Caki2 (cell line): ENCODE results near the gene RABGAP1L. TPM values are rescaled to one million over a fixed set of nuclear protein-coding genes. Genes with fewer than 3 reads are reported as not detected.
"Not testable (repeated sequence)": the region's sequence is repeated elsewhere in the genome, so short reads cannot be mapped to it uniquely, and the experiment has no call there.

Experiments used
- DNase-seq: peaks from one replicate; pipeline ENCODE4 v3.0.0-alpha.2; 2015; ENCODE audit warnings: low read depth
- in situ Hi-C: cut with HindIII; loops from 2 replicates; pipeline ENCODE4 v1.10.0; 2016; ENCODE audit warnings: low sequenced_read_pairs, low pct_unique_long_range_greater_than_20kb, mixed read lengths
- total RNA-seq: library from RNA; depleted of rRNA; stranded (reverse); fragments of >200 nt; shearing (Covaris generic); gene quantifications from 2 replicates; pipeline ENCODE4 v1.2.3, GENCODE V29; 2014; ENCODE audit warnings: low replicate concordance

RABGAP1L gene
- total RNA-seq, 1 experiment from 2014 or later, result 6.8 TPM

DNA sequence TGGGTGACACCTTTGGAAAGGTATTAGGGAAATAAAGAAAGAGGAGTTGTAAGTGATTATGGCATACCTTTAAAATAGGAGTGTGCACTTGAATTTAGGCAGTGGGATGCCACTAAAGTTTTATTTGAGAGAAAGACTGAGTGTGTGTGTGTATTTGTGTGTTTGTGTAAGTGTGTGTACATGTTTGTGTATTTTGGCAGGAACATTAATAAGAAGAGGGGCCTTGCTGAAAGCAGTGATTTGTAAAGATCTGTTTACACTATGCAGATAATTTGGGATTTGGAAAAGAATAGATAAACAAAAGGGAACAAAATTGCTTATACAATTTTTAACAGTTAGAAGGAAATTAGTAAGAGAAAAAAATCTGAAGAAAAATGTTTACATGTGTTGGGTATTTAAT lies 409.2 kb downstream of the RABGAP1L start:
- in situ Hi-C loops, result no loop called here
- DNase-seq, result no peak

DNA sequence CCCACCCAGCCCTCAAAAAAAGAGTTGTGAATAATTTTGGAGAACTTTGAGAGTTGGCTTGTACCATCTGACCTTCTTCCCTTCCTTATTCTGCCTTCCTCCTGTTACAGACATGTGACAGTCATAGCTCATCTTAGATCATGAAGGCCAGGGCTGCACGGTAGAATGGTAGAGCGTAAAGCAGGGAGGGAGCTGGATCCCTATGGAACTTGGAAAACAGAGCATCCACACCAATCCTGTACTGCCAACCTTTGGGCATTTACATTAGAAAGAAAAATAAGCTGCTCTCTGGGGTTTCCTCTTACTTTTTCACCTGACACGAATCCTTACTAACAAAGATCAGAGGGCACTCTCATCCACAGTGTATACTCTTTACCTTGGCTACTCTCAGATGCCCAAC lies 409.9 kb downstream of the RABGAP1L start:
- no peak for DNase-seq
- in situ Hi-C loops, result no loop called here

DNA sequence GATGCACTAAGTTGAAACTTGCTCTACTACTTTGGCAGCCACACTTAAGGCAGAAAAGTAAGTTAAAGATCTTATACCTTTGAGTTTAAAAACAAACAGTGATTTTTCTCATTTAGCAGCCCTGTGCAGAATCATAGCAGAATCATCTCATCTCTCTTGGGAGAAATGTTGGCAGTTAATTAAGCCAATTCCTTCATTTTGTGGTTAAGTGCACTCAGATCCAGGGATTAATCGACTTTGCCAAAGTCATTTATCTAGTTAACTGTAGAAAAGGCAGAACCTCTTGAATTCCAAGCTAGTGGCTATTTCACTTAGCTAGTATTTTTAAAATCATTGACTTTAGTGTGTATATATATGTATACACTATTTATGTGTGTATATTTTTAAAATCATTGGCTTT lies 413.5 kb downstream of the RABGAP1L start:
- in situ Hi-C loops, result no loop called here
- DNase-seq, result no peak

DNA sequence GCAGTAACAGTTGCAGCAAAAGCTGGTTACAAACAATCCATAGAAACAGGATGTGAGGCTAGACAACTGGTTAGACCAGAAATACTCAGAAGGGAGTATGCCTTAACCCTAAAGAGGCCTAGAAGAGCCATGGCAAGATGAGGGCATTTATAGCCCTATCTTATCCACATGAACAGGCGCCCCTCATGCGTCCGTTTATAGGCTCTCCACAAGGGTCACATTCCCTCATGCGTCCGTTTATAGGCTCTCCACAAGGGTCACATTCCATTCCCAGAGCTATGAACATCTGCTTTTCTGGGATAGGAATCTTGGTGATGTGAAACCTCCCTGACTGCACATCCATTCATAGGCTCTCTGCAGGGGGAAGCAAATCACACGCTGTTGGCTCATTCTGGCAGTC lies 416.8 kb downstream of the RABGAP1L start:
- DNase-seq, in situ Hi-C loops: not testable (repeated sequence)

DNA sequence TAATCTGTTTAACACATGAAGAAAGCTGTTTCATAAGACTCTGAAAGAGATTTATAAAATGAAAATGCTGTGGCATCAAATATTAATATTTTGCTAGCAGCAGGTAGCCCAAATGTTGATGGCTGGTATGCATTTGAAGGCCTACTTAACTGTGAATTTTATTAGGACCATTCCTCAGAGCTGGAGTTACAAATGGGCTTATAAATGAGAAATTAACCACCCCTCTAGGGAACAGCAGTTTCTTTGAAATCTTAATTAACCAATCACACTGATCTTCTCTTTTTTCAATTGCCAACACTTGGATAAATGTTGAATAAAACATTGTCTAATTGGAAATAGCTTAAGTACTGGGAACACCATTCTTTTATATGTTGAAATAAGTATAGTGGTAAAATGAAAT lies 418.4 kb downstream of the RABGAP1L start:
- in situ Hi-C loops, result no loop called here
- no peak for DNase-seq

DNA sequence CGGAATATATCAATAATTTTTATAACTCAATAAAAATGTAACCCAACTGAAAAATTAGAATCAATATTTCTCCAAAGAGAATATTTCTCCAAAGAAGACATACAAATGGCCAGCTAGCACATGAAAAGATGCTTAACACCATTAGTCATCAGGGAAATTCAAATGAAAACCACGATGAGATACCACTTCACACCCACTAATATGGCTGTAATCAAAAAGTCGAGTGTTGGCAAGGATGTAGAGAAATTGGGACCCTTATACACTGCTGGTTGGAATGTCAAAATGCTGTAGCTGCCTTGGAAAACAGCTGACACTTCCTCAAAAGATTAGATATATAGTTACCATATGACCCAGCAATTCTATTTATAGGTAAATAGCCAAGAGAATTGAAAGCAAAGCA lies 421.5 kb downstream of the RABGAP1L start:
- in situ Hi-C loops, result no loop called here
- DNase-seq, result no peak

DNA sequence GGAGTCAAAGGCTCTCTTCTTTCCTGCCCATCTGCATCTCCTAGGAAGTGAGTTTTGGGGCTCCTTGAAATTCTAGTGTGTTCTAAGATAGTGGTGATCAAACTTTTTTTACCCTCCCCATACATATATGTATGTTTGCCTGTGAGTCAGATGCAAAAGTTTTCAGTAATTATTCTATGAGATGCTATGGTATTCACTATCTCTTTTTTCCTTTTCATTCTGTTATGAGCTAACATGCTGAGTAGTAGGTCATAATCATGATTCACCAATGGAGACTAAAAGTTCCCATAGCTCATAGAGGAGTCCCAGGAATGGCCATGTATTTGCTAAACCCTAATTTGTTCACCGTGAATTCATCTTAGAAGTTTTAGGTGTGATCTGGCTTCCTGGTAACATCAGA lies 424.0 kb downstream of the RABGAP1L start:
- in situ Hi-C loops, result no loop called here
- DNase-seq, result no peak

DNA sequence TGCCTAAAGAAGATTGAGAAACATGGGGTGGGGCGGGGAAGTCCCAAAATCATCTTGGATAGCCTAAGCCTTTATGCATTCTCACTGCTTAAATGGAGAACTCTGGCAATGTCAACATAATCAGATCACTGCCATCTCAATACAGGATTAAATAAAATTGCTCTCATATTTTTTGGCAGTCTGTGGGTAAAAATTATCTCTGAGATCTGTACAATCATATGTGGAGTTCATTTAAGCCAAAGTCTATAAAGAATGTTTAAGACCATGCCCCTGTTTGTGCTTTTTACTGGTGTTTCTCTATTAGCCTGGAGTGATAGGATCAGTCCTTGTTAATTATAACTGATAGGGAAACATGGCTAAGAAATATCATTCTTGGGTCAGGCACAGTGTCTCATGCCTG lies 424.8 kb downstream of the RABGAP1L start:
- no peak for DNase-seq
- in situ Hi-C loops, result no loop called here

DNA sequence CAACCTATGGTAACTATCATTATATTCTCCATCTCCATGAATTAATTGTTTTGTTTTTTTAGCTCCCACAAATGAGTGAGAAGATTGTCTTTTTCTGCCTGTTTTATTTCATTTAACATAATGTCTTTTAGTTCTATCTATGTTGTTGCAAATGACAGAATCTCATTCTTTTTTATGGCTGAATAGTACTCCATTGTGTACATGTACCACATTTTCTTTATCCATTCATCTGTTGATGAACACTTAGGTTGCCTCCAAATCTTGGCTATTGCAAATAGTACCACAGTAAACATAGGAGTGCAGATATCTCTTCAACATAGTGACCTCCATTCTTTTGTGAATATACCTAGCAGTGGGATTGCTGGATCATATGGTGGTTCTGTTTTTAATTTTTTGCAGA lies 429.3 kb downstream of the RABGAP1L start:
- in situ Hi-C loops, DNase-seq: not testable (repeated sequence)

DNA sequence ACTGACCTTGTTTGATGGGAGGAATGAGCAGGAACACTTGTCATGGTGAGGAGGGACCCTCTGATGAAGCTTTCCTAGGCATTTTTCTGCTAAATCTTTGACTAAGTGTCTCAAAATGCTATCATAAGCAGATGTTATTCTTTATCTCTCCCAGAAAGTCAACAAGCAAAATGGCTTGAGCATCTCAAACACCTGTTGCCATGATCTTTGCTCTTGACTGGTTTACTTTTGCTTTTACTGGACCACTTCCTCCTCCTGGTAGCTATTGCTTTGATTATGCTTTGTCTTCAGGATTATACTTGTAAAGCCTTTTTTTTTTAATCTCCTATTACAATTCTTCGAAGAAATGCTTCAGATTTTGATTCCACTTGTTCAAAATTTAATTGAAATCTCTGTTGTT lies 445.9 kb downstream of the RABGAP1L start:
- no peak for DNase-seq
- in situ Hi-C loops, result no loop called here

DNA sequence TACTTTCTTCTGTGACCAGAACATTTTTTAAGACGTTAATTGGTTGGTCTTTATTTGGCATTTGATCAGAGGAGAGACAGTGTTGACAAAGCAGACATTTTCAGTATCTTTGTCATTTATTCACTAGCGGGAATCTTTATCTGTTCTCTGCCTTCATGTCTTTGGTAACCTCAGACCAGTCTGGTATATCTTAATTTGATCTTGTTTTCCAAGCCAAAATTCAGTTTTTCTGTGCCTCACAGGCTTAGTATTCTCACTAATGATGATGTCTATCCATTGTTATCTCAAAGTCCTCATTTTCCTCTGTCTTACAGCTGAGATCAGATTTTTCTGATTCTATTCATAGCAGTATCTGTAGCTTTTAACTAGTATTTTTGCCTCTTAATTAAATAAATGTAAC lies 447.2 kb downstream of the RABGAP1L start:
- in situ Hi-C loops, result no loop called here
- DNase-seq, result no peak

DNA sequence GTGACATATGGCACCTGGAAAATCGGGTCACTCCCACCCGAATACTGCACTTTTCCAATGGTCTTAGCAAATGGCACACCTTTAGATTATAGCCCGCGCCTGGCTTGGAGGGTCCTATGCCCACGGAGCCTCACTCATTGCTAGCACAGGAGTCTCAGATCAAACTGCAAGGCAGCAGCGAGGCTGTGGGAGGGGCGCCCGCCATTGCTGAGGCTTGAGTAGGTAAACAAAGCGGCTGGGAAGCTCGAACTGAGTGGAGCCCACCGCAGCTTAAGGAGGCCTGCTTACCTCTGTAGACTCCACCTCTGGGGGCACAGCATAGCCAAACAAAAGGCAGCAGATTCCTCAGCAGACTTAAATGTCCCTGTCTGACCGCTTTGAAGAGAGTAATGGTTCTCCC lies 458.6 kb downstream of the RABGAP1L start:
- in situ Hi-C loops, DNase-seq: not testable (repeated sequence)

DNA sequence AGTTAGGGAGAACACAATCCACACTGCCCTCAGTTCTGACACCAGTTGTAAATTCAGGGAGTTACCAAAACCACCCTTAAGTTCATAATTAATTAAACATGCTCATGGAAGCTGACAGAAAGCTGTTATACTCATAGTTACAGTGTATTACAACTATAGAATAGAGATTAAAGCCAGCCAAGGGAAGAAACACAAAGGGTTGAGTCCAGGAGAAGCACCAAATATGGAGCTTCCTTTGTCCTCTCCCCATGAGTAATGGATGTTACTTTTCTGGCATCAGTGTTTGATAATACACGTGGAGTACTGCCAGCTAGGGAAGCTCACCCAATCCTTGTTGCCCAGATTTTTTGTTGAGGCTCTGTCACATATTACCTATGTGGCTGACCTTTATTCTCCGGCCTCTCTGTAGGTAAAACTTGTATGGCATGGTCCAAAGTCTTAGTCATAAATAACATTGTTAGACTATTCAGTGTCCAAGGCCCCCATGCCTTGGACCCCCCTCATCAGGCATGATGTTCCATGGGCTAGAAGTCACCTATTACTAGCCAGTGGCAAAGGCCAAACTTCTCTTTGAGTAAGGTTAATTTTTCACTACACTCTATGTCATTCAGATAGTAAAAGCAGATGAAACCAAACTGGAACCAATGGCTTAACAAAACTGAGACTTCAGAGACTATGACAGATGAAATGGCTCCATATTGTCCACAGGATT lies 464.2 kb downstream of the RABGAP1L start:
- no peak for DNase-seq

DNA sequence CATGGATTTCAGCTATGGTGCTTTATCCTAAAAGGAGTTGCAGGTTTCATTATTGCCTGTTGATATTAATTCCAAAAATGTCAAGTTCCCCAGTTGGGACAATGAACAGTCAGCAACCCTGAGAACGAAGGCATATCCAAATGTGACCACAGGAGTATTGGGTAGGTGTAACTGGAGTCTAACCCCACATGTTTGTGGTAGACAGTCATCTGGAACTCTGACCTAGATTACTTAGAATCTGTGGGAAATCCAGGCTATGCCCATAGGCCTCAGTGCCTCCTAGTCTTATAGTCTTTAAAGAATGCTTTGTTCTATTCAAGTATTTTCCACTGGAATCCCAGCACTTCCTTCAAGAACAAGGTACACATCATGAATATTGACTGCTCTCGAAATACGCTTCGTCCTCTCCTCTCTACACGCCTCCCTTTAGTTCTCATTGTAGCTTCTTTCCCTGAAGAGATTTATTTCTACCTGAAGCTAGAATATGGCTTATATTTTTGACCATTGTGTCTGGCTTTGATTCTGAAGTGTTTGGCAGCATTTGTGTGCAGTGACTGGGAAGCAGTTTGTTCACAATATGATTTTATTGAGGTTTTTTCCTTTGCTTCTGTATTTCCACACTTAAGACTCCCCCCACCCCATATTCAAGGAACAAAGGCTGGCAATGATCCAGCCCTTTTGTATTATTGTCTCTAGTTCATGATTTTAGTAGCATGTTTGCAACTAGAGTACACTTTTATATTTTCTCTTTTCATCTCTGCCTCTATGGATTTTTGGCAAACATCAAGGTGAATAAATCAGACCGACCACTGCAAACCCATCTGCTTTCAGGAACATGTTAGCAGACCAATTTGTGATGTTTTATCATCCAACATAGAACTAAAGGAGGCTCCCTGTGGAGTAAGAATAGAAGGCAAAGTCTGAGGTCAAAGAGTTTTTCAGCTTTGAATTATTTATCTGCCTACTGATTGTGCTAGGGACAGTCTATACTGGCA lies 467.0 kb downstream of the RABGAP1L start:
- in situ Hi-C loops, result no loop called here
- no peak for DNase-seq

More for the DNA sequence above, 464.2 kb downstream of the RABGAP1L start:
- in situ Hi-C loops, result no loop called here

DNA sequence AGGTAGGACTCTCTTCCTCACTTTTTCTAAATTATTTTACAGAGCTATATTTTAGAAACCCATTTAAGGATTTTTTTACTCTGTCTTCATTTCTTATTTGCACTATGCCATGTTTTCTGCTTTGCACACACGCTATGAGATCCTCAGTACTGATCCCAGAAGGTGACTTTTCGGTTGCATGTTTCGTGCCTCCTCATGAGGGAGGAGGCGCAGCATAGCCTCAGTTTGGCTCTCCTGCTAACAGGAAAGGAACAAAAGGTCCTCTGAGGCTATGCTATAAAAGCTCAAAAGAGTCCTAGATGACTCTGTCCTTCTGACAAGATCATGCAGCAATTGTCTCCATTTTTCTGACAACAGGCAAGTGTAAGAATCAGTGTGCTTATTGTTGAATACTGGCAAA lies 478.2 kb downstream of the RABGAP1L start:
- no peak for DNase-seq
- in situ Hi-C loops, result no loop called here

DNA sequence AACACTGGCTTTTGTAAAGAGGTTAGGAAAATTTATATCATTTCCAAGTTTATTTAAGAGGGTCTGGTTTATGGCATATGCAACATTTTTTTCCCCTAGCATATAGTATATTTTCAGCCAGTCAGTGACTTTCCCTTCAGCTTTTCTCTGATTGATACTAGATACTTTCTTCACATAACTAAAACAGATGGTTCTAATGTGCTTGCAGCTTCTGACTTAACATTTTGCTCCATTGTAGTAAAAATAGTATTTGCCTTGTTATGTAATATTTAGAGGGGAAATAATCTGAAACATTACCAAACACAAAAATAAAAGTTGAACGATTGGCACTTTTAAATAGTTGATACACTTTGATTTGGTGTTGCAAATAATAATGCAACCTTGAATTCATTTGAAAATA lies 480.1 kb downstream of the RABGAP1L start:
- no peak for DNase-seq
- in situ Hi-C loops, result no loop called here

DNA sequence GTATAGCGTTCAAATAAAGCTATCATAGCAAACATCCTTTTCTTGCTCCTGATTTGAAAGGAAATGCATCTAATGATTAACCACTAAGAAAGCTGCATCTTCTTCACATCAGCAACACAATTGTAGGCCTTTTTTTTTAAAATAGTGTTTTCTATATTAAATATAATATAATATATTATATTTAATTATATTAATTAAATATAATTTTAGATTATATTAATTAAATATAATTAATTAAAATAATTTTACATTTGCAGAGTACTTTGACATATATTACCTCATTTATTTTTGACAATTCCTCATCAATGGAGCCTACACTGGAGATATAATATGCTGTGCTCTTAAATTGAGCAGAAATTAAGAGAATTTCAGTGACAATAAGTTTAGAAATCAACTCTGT lies 481.5 kb downstream of the RABGAP1L start:
- DNase-seq, result no peak
- in situ Hi-C loops, result no loop called here

DNA sequence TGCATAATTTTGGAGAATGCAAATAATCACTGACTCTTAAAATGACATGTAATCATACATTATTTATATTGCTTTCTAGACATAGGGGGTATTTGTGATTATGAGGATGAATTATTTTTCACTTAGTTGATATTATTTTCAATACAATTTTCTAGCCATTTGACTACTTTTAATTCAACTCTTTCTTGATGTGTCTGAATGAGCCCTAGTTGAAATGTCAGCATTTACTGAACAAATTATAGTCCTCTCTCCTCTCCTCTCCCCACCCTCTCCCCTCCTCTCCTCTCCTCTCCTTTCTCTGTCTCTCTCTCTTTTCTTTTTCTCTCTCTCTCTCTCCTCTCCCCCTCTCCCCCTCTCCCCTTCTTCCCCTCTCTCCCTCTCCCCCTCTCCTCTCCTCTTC lies 483.1 kb downstream of the RABGAP1L start:
- no peak for DNase-seq
- in situ Hi-C loops, result no loop called here

DNA sequence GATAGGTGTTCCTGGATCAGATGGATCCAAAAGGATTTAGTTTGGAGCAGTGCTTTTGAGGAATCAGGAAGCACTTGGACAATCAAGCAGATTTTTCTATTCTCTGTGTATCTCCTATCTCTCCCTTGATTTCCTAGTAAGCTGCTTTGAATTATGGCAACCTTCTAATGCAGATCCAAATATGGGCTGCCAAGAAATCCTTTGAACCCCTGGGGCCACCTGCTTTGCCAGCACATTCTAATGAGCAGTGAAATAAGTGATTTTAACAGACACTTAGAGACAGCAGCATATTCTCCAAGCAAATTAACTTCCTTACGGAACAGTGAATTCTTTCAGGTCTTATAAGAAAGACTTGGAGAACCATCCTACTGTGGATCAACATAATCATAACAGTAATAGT lies 483.9 kb downstream of the RABGAP1L start:
- DNase-seq, result no peak
- in situ Hi-C loops, result no loop called here
